Right lobe of liver (tissue), 4 donors: ENCODE results near the gene POP4.

Experiments used
- POLR2A ChIP-seq: fragments of 450-650 bp; IDR thresholded peaks from one replicate; pipeline ENCODE4 v1.6.1; 2017; ENCODE audit warnings: antibody characterized with exemption, mild to moderate bottlenecking
- TF ChIP-seq, protein P1 (sequence below), 4 donors: fragments of 200-600 bp in 3 of 4; fragments of 450-650 bp in 1 of 4; IDR thresholded peaks; one replicate each; pipeline versions ENCODE4 v1.5.1 to v1.8.0; 2016 to 2022; ENCODE audit warnings: antibody characterized with exemption in 4 of 4, mild to moderate bottlenecking in 2 of 4
- donor health status: DM: no; HTN: no; CAD: no.
- donor health status: DM: no; HTN: no; CAD: no.
- donor health status: DM: no; HTN: yes; CAD: no.

DNA sequence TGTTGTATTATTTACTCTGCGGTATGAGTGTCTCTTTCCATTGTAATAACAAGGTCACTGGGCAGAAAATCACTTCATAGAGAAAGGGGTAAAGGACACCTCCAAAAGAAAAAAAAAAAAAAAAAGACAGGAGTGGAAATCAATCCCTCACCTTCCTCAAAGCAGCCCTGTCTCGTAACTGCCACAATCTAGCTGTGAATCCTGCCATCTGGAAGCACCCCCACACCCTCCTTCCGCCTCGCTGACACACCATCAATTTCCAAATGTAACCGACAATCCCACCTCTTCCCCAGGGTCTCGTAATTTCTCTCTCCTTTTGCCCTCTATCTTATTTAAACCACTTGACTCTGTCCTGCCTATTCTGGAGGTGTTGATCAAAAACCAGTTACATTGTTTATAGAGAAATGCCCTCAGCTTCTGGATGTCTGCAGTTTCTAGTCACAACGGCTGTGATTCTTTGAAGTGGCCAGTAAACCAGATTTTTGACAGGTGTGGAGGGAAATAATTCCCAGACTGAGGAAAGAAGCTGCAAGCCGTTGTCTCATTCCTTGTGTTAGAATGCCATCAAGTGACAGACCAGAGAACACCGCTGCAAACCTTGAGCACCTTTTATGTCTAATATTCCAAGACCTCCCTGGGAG is 9.1 kb upstream of the POP4 start:
- TF ChIP-seq, protein P1, sequence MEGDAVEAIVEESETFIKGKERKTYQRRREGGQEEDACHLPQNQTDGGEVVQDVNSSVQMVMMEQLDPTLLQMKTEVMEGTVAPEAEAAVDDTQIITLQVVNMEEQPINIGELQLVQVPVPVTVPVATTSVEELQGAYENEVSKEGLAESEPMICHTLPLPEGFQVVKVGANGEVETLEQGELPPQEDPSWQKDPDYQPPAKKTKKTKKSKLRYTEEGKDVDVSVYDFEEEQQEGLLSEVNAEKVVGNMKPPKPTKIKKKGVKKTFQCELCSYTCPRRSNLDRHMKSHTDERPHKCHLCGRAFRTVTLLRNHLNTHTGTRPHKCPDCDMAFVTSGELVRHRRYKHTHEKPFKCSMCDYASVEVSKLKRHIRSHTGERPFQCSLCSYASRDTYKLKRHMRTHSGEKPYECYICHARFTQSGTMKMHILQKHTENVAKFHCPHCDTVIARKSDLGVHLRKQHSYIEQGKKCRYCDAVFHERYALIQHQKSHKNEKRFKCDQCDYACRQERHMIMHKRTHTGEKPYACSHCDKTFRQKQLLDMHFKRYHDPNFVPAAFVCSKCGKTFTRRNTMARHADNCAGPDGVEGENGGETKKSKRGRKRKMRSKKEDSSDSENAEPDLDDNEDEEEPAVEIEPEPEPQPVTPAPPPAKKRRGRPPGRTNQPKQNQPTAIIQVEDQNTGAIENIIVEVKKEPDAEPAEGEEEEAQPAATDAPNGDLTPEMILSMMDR (IDR thresholded peaks at IDR 0.05): no peak
- TF ChIP-seq POLR2A: no peak
